GM12875 (cell line): ENCODE results near the gene ULK2.
"Not testable (repeated sequence)": the region's sequence is repeated elsewhere in the genome, so short reads cannot be mapped to it uniquely, and the experiment has no call there.

Source experiments
- H3K4me3 ChIP-seq: one replicate; pipeline ENCODE4 v1.5.1; 2011; ENCODE audit warnings: low read depth, low read length, control low read depth
- CTCF ChIP-seq: IDR thresholded peaks from 2 replicates; pipeline ENCODE4 v1.5.1; 2011; ENCODE audit warnings: low read depth, mild to moderate bottlenecking, control low read depth, inconsistent platforms, low read length, moderate library complexity, borderline replicate concordance; ENCODE audit not compliant: insufficient read depth

Gene ULK2

GRCh38 chr17:19900809-19901208, 33.1 kb upstream of the ULK2 start:
- no peak overlapping the region for H3K4me3 ChIP-seq
- no peak for TF ChIP-seq CTCF

GRCh38 chr17:19897903-19898302, 30.2 kb upstream of the ULK2 start:
- no peak overlapping the region for H3K4me3 ChIP-seq
- TF ChIP-seq CTCF: no peak

- H3K4me3 ChIP-seq: no peak overlapping the region
- no peak for TF ChIP-seq CTCF
Measured at GRCh38 chr17:19897090-19897837, 29.5 kb upstream of the ULK2 start.

DNA sequence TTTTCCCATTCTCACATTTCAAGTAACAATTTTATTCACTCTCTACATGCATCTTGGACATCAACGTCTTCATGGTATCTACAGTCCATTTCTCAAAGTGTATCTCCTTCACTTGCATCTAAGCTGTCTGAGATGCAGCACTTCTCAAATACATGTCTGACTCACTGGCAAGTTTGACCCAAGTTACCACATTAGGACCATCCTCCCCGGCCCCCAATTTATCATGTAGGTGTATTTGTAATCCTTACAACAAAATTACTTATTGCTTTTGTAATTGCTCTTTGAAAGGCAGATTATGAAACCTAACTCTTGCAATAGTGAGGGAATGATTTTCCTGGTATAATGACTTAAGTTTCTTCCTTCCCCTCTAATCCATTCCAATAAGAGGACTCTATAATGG, 28.9 kb upstream of the ULK2 start:
- H3K4me3 ChIP-seq: no peak overlapping the region
- no peak for TF ChIP-seq CTCF

- not testable (repeated sequence) for H3K4me3 ChIP-seq
Measured at GRCh38 chr17:19890554-19890953, 22.8 kb upstream of the ULK2 start.

DNA sequence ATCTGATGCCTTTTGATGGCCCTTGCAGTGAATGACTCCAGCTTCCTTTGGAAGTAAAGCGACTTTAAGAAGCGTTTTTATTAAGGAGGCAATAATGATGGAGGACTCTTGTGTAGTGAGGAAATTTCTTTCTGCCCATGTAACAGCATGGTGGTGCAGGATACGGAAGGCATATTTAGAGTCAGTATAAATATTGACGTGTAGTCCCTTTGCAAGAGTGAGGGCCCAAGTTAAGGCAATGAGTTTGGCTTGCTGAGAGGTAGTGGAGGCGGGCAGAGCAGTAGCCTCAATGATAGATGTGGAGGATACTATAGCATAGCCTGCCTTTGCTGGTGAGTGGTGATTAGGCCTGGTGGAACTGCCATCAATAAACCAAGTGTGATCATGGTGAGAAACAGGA, 22.3 kb upstream of the ULK2 start:
- not testable (repeated sequence) for H3K4me3 ChIP-seq

GRCh38 chr17:19886116-19886515, 18.4 kb upstream of the ULK2 start:
- TF ChIP-seq CTCF: no peak
- H3K4me3 ChIP-seq: no peak overlapping the region

- TF ChIP-seq CTCF: no peak
- no peak overlapping the region for H3K4me3 ChIP-seq
Measured at GRCh38 chr17:19883537-19884215, 15.9 kb upstream of the ULK2 start.
